T-helper 9 cell (primary cell): ENCODE data around the gene MPDU1.
A peak's percentile ranks its signal among the peaks of the same experiment; 100 is the strongest.

Source experiments
- DNase-seq: peaks from one replicate; pipeline ENCODE4 v3.0.0-alpha.2; 2020

Gene MPDU1

GRCh38 chr17:7560172-7561027 is 23.3 kb upstream of the MPDU1 start:
- peak; percentile 33 for DNase-seq

- DNase-seq: peak; percentile 76
Observed at GRCh38 chr17:7561028-7561575, 22.6 kb upstream of the MPDU1 start.

DNA sequence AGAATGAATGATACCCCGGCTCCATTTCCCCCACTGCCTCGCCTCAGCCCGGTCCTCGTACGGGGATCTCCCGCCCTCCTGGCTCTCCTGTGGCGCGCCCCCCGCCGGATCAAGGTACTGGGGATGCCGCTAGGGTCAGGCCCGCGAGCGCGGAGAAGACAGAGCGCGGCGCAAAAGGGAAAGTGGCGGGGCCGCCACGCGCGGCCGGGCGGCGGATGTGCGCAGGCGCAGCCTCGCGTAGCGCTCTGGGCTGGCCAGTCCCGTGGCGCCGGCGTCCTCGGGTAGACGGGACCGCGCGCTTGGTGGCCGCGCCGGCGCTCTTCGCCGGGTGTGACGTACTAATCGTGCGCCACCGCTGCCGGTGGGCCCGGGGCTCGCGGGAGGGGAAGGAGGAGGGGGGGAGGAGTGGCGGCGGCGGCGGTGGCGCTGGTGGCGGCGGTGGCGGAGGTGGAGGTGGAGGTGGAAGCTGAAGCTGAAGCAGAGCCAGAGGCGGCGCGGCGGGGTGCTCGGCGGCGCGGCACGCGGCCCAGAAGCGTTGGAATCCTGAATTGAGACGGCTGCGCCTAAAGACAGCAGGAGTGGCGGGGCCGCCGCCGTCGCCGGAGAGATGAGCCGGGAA is 22.0 kb upstream of the MPDU1 start, which contains the start of gene SENP3:
Gene SENP3 (plus strand): TSS at position 331 of the 619 bp plus-strand sequence. CDS start 1,158 bp downstream, outside the sequence.
- DNase-seq: peak; percentile 92

GRCh38 chr17:7562208-7562605 is 21.4 kb upstream of the MPDU1 start:
- DNase-seq: no peak

DNA sequence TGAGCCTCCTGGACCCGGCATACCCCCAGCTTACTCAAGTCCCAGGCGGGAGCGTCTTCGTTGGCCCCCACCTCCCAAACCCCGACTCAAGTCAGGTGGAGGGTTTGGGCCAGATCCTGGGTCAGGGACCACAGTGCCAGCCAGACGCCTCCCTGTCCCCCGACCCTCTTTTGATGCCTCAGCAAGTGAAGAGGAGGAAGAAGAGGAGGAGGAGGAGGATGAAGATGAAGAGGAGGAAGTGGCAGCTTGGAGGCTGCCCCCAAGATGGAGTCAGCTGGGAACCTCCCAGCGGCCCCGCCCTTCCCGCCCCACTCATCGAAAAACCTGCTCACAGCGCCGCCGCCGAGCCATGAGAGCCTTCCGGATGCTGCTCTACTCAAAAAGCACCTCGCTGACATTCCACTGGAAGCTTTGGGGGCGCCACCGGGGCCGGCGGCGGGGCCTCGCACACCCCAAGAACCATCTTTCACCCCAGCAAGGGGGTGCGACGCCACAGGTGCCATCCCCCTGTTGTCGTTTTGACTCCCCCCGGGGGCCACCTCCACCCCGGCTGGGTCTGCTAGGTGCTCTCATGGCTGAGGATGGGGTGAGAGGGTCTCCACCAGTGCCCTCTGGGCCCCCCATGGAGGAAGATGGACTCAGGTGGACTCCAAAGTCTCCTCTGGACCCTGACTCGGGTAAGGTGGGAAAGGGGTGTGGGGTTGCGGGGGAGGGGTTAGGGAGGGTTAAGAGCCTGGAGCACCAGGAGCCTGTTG is 20.4 kb upstream of the MPDU1 start:
- no peak for DNase-seq

DNA sequence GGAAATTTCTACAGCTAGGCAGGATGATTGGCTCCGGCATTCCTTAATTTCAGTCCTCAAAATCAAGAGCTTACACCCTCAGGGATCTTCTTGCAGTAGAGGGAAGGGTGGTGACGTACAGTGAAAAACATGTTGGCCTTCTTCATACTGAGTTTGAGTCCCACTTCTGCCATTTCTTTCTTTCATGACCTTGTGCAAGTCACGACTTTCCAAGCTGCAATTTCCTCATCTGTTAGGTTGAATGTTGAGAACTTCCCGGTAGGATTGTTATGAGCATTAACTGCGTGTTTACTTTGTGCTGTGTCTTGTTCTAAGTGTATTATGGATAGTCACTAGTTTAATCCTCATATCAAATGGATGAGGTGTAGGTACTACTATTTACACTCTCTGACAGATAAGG is 14.1 kb upstream of the MPDU1 start:
- no peak for DNase-seq

- DNase-seq: no peak
Observed at GRCh38 chr17:7570351-7570750, 13.3 kb upstream of the MPDU1 start.

DNA sequence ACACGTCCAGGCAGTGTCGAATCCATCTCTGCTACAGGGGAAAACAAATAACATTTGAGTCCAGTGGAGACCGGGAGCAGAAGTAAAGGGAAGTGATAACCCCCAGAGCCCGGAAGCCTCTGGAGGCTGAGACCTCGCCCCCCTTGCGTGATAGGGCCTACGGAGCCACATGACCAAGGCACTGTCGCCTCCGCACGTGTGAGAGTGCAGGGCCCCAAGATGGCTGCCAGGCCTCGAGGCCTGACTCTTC is 11.4 kb upstream of the MPDU1 start:
- DNase-seq: no peak

DNA sequence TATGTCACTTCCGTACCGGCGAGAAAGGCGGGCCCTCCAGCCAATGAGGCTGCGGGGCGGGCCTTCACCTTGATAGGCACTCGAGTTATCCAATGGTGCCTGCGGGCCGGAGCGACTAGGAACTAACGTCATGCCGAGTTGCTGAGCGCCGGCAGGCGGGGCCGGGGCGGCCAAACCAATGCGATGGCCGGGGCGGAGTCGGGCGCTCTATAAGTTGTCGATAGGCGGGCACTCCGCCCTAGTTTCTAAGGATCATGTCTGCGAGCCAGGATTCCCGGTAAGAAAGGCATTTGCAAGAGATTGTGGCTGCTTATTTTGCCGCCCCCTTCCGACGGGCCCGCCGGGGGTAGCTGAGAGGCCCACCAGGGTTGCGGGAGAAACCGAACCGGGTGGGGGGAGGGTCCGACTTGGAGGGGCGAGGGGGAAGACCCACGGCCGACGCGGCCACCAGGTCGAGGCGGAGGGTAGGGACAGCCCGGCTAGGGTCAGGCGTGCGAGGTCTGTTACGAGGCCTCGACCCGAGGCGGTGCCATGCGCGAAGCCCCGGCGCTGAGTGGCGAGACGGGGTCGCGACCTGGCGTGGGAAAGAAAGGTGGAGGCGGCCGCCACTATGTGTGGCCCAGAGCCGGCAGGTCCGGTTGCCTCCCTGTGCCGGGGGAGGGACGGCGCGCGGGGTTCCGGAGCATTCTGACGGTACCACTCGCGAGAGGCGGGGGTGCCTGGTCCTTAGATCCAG is 10.9 kb upstream of the MPDU1 start:
- DNase-seq: peak; percentile 99

DNA sequence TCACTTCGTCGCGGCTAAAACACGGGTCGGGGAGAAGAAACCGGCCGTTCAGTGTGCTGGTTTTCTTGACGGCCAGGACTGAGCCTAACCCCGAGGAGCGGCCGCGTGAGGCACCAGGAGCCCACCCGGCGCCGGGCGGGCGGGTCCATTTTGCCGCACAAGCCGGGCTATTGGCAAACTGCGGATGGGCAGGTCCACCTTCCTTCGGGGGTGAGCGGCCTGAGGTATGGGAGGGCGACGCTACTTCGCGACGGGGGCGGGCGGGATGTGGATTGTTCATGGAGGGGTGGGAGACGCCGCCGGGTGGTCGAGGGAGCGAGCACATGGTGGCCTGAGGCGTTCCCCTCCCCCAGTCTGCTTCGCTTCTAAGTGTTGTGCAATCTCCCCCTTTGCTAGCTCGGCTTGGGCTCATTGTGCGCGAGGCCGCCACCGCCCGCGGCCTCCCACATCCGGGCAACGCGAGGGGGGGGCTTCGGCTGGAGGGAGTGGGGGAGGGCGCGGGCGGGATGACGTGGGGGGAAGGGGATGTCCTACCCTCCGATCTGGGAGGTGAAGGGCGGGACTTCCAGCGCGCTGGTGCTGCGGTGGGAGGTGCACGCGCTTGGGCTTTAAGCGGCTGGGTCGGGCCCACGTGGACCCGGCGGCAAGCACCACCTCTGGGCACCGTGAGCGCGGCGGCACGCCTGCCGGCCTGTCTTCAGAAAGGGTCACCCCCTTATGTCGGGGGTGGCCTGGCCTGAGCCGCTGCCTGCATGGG is 10.2 kb upstream of the MPDU1 start:
- DNase-seq: peak; percentile 90

GRCh38 chr17:7574176-7574953 is 9.3 kb upstream of the MPDU1 start:
- DNase-seq: no peak

GRCh38 chr17:7575481-7575883 is 8.2 kb upstream of the MPDU1 start:
- DNase-seq: no peak

DNA sequence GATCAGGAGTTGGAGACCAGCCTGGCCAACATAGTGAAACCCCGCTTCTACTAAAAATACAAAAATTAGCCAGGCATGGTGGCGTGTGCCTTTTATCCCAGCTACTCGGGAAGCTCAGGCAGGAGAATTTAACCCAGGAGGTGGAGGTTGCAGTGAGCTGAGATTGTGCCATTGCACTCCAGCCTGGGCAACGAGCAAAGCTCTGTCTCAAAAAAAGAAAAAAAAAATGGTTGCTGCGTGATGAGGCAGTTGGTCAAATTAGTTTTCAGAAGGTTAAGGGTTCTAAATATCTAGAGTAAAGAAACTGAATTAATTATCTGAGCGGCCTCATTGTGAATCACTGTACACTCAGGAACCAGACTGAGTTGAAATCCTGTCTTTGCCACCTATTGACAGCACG is 7.7 kb upstream of the MPDU1 start:
- no peak for DNase-seq

- no peak for DNase-seq
Observed at GRCh38 chr17:7576432-7576937, 7.2 kb upstream of the MPDU1 start.

GRCh38 chr17:7577327-7578199 is 6.1 kb upstream of the MPDU1 start:
- no peak for DNase-seq

GRCh38 chr17:7579001-7579833 is 4.4 kb upstream of the MPDU1 start, which contains the start of gene CD68:
TSS of gene CD68 (plus strand) at chr17:7579638. CDS start at chr17:7579678, 40 bp downstream.
- no peak for DNase-seq

DNA sequence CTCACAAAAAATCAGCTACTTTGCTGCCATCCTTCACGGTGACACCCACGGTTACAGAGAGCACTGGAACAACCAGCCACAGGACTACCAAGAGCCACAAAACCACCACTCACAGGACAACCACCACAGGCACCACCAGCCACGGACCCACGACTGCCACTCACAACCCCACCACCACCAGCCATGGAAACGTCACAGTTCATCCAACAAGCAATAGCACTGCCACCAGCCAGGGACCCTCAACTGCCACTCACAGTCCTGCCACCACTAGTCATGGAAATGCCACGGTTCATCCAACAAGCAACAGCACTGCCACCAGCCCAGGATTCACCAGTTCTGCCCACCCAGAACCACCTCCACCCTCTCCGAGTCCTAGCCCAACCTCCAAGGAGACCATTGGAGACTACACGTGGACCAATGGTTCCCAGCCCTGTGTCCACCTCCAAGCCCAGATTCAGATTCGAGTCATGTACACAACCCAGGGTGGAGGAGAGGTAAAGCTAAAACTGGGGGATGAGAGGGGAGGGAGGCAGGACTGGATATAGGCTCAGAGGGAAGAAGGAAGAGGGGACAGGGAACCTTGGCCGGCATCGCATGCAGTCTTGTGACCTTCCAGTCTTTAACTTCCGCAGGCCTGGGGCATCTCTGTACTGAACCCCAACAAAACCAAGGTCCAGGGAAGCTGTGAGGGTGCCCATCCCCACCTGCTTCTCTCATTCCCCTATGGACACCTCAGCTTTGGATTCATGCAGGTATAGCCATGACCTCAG is 3.6 kb upstream of the MPDU1 start:
- DNase-seq: no peak
